Renal cortical epithelial cell (primary cell): ENCODE data around the gene HNRNPDL. TPM values are rescaled to one million over a fixed set of nuclear protein-coding genes. Genes with fewer than 3 reads are reported as not detected.
A peak's percentile ranks its signal among the peaks of the same experiment; 100 is the strongest.
"Not testable (repeated sequence)": the region's sequence is repeated elsewhere in the genome, so short reads cannot be mapped to it uniquely, and the experiment has no call there.

Experiments
- DNase-seq: peaks from one replicate; pipeline ENCODE4 v3.0.0-alpha.2; 2011; ENCODE audit warnings: low read depth
- total RNA-seq: library from RNA; depleted of rRNA; stranded (reverse); fragments of >200 nt; gene quantifications from 2 replicates; pipeline ENCODE4 v1.2.3, GENCODE V29; 2014

Gene HNRNPDL
- total RNA-seq, 1 donor from 2014 or later = 185 TPM

DNA sequence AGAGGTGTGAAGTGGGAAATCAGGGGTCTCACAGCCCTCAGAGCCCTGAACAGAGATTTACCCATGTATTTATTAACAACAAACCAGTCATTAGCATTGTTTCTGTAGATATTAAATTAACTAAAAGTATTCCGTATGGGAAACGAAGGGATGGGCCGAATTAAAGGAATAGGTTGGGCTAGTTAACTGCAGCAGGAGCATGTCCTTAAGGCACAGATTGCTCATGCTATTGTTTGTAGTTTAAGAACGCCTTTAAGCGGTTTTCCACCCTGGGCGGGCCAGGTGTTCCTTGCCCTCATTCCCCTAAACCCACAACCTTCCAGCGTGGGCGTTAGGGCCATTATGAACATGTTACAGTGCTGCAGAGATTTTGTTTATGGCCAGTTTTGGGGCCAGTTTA is 44.0 kb downstream of the HNRNPDL start:
- not testable (repeated sequence) for DNase-seq

DNA sequence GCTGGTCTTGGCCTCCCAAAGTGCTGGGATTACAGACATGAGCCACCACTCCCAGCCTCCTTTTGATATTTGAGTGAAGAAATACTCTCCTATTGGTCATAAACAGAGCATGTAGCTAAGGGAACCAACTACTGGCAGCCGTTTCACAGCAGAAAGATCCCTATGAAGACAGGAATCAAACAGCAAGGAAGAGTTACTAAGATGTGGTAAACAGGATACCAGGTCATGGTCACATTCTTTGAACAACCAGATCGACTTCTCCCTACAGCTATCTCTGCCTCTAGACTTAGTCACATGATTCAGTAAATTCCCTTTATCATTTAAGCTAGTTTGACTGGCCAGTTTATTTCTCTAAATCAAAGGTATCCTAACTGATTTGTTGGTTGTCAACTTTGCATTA is 47.5 kb downstream of the HNRNPDL start:
- no peak for DNase-seq

DNA sequence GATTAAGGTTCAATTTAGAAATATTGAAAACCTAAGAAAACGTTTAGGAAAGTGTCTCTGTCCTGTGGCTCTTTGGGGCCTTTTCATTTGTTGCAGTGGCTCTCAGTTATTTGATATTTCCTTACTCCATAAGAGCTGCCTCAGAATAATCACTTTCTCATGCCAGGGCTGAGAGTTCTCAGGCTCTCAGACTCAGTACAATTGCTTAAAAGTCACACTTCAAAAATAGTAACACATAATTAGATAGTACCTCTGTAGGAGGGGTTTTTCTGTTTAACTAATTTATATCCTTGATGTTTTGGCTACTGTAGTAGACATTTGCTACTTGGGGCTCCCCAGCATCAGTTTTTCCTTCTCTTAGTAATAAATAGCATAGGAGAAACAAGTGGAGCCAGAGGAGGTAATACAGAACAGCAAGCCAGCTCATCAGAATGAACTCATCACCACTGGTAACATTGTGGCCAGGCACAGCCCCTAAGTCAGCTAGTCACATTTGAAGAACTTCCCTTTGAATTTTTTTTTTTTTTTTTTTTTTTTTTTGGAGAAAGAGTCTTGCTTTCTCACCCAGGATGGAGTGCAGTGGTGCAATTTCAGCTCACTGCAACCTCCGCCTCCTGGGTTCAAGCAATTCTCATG is 48.5 kb downstream of the HNRNPDL start:
- no peak for DNase-seq

DNA sequence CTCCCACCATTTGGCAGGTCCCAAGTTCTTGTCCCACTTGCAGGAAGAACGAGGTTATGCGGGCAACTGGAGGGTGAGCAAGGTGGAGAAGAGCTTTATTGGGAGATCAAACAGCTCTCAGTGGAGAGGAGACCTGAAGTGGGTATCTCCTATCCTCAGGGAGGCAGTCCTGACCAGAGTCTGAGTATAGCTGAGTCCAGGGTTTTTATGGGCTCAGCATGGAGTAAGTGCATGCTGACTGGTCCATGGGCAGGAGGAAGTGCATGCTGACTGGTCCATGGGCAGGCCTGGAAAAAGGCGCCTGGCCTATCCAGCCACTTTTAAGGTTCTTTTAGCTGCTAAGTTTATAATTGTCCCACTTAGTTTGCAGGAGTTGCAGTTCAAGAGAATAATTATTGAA is 49.0 kb downstream of the HNRNPDL start:
- no peak for DNase-seq

DNA sequence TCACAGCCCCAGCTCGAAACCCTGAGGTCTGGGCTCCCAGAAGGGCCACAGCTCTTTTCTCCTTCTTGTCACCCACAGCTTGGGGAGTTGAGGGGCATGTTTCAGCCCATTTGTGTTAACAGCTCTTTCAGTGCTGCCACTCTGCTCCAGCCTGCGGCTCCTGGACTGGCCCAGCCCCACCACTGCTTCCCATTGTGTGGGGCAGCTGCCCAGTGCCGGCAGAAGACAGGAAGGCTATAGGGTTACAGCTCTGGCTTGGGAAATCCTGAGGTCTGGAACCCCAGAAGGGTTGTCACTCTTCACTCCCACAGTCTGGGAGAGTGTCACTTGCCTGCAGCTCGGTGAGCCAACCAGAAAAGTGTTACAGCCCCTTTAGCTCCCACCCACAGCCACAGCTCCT is 49.4 kb downstream of the HNRNPDL start:
- no peak for DNase-seq

DNA sequence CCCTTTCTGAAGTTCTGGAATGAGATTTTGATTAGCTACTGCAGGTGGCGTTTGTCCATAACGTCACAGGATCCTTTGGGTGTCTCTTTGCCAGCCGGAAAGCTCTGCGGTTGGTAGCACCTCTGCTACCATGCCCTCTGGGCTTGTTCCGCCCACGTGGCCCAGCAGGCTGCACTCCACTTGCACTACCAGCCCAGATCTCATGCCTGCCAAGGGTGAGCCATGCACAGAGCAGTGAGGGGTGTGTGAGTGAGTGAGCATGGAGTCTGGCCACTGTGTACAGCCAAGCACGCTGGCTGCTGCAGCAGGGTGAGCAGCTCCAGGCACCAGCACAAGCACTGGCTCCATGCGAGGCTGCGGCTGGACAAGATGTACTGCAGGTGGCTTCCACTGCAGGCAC is 49.9 kb downstream of the HNRNPDL start:
- peak; percentile 87 for DNase-seq

DNA sequence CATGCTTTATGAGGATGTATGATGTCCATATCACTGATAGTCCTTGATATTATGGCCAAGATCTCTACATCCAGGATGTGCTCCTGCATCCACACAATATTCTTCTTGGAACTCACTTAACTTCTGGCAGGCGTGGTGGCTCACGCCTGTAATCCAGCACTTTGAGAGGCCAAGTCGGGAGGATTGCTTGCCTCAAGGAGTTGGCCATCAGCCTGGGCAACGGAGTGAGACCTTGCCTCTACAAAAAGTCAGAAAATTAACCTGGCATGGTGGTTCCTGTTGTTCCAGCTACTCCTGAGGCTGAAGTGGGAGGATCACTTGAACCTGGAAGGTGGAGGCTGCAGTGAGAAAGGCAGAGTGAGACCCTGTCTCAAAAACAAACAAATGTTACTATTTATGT is 54.2 kb downstream of the HNRNPDL start:
- DNase-seq = no peak

DNA sequence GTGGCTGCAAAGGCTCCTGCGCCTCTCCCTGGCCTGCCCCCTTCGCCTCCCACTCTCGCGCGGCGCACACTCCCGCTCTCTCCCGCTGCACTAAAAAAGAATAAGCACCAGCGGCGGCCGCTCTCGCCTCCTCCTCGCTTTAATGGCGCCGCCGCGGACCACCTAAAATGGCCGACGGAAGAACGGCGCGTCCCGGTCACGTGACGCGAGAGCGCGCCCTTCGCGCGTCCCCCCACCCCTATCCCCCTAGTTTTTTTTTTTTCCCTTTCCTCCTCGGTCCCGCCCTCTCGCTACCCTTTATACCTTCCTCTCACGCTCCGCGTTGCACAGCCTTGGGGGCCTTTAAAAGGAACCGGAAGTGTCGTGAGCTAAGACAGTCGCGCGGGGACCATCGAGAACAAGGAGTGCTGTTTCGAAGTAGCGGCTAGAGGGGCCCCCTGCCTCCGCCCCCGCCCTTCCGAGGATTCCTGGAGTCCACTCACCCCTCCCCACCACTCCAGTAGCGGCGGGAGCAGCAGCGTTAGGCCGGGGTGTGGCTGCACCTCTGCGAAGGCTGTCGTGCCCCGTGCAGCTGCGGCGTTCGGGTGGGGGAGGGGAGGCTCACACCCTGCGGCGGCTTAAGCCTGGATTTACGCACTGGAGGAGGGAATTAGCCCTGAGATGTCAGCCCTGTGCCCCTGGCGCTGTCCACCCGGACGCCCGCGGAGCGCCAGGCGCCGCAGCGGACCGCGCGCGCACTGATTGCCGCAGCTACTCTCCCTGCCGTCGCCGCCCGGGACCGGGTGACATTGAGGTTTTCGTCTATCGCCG is 56.2 kb downstream of the HNRNPDL start, which contains the start of gene HNRNPD:
Gene HNRNPD, minus strand, starts transcription at position 176 of the 810 bp plus-strand sequence. CDS start 313 bp downstream, outside the sequence.
- peak; percentile 97 for DNase-seq

DNA sequence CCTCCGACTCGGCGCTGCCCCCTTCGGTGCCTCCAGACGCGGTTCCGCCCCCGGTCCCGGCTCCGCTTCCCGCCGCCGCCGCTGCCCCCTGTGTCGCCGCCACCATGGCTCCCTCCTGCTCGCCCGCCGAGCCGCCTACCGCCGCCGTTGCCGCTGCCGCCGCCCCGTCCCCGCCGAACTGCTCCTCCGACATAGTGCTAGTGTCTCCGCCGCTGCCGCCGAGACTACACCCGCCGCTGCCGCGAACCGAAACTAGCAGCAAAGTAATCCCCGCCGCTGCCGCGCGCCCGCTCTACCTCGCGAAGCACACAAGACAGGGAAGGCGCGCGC is 56.8 kb downstream of the HNRNPDL start:
- DNase-seq = no peak

Other genes starting within 250 kb of the HNRNPDL start
- gene HNRNPD, start 56.5 kb downstream of the HNRNPDL start, total RNA-seq = 22.2 and 101 TPM in 2 replicates
- gene ENOPH1, start 128 bp upstream of the HNRNPDL start, total RNA-seq = 53.8 and 62.7 TPM in 2 replicates
- gene TMEM150C, start 131.5 kb upstream of the HNRNPDL start, total RNA-seq = 0.35 and 0.52 TPM in 2 replicates